ENCODE results near the gene GRIK2.

GRIK2 gene

DNA sequence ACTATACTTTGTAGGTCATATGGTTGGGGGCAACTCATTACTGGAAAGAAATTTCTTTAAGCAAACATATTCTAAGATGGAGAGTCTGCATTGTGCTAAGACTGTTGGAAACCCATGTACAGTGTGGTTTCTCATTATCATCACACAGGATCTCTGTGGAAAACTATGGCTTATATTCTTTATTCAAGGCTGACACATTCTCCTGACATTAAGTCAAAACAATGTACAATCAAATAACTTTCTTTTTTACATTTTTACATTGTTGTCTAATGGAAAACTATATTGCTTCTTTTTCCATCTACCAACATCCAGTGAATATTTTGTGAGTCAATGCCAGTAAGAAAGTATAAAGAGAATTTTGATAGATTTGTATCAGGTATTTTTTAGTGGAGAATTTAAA, 417.6 kb downstream of the GRIK2 start:
- DNase-seq = no peak

DNA sequence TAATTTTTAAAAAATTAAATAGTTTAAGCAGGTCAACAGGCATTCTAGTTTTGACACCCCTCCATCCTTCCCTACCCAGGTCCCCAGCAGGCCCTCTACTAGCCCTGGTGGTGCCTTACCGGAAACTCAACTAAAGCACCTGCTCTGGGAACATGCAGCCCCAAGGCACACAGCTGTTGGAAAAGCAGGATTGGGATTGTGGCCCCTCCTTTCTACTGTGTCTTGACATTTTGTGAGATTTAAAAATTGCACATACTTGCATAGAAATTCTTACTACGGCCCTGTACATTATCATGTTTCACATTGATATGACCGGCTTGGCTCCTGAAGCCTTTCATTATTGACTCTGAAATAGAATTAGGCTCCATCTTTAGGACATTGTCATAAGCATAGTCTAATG, 423.2 kb downstream of the GRIK2 start:
- no peak for DNase-seq

GRCh38 chr6:101818051-101818450, 424.5 kb downstream of the GRIK2 start:
- DNase-seq = no peak

DNA sequence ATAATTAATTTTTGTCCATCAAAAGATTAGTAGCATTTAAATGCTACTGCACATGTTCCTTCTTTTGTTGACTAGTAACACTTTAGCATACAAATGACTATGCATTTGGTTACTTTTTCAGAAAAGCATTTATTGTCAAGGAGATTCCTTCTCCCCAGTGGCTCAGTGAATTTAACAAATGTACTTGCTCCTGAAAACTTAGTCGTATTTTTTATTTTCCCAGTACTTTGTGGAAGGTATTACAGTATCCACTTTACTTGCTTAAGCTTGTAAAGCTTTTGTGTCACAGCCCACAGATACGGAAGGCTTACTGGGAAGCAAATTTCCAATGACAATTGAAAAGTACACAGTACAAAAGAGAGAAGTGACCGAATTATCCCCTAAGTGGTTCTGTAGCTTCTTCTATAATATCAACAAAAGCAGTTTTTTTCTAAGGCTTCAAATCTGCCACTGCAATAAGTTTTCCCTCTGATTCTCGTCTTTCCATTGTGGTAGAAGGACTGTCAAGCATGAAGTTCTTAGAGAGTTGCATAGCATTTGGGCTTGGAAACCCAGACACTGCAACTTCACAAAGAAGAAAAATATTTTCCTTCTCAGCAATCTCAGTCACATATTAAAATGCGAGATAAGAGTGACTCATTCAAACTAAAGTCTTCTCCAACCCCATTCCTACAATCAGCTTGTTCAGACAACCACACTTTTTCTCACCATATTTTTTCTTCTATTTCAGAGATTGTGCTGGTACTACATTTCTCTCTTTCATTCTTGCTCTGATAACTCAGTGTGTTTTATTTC, 431.2 kb downstream of the GRIK2 start:
- no peak for DNase-seq

DNA sequence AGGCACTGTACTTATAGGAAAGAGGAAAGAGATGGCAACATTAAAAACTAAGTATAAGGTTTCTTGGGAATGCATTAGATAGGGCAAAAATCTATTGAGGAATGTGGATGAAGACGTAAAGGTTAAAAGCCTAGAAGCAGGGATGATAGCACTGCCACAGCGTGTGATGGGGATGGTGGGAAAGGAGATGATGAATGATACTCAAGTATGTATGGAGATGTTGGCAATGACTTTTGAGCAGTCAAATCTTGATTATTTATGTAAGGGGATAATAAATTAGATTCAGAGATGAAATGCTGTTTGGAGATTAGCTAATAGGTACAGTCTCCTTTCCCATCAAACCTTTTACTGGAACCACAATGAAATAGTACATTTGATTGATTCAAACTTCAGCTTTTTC, 432.8 kb downstream of the GRIK2 start:
- no peak for DNase-seq

DNA sequence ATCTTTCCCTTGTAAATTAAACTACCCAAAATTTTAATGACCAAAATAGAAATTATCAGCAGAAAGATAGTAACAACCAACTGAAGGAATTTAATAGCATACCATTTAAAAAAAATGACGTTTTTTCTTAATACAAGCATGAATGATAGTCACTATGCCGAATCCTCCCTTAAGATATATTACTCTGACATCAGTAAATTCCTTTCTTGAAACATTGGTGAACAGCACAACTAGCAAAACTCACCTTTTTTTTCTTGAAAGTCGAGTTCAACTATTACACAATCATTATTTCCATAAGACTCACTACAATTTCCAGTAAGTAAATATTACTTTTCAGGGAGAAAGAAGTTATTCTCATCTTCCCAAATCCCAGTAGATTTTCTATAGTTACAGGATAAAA, 433.2 kb downstream of the GRIK2 start:
- DNase-seq = no peak

DNA sequence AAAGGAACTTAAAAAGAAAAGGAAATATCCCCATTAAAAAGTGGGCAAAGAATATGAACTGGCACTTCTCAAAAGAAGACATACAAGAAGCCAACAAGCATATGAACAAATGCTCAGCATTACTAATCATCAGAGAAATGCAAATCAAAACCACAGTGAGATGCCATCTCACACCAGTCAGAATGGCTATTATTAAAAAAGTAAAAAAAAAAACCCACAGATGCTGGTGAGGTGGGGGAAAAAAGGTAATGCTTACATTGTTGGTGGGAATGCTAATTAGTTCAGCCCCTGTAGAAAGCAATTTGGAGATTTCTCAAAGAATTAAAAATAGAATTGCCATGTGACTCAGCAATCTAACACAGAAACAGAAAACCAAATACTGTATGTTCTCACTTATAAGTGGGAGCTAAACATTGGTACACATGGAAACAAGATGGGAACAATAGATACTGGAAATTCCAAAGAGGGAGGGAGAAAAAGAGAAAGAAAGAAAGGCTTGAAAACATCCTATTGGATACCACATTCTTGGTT, 437.1 kb downstream of the GRIK2 start:
- DNase-seq = no peak

DNA sequence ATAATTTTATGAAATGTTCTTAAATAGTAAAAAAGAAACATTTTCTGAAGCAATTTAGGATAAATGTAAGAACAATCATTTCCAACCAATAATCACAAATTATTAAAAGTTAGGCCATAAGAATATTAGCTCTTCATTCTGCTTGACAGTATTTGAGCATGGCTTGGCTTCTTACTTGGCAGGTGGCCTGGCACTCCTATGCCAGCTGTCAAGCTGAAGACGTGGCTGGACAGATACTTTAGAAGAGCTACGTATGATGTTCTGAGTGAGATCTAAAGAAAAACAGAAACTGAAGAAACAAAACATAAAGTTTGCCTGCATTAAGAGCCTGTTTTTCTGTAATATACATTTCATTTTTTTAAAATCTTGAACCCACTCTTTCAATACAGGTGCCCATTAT, 438.9 kb downstream of the GRIK2 start:
- DNase-seq = no peak

- no peak for DNase-seq
Measured at GRCh38 chr6:101840100-101840499, 446.6 kb downstream of the GRIK2 start.

GRCh38 chr6:101845172-101845571, 451.7 kb downstream of the GRIK2 start:
- DNase-seq = no peak

- DNase-seq = peak; percentile 21
Measured at GRCh38 chr6:101845621-101846020, 452.1 kb downstream of the GRIK2 start.

DNA sequence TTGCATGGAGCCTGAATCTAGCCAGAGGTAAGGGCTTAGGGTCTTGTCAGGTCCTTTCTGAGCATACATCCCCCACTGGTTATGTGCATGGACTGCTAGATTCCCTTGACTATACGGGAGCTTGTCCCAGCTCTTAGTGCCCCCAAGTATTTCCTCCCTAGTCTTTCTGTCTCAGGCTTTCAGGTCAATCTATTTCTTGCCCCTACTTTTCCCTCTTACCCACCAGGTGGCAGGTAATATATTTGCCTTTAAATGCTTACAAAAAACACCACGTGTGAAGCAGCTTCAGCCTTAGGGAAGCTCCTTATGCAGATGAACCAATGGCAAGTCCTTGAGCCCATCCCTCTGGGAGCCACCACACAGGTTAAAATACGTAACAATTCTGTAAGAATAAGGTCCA, 454.2 kb downstream of the GRIK2 start:
- no peak for DNase-seq

DNA sequence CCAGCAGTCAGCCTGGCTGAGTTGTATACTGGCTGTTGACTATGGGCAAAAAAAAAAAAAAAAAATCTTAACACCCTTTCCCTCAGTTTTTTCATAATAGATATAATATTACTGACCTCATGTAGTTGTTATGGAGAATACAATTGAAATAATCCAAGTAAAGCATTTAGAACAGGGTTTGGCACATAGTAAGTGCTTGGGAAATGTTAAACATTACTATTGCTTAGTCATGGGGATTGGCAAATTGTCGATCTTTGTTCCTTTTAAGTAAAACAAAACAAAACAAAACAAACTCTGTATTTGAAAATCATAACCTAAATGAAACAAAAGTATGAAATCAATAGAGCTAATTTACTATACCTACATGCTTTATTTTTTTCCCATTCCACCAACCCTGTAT, 458.4 kb downstream of the GRIK2 start:
- DNase-seq = no peak

GRCh38 chr6:101853231-101854085, 459.9 kb downstream of the GRIK2 start:
- DNase-seq = no peak

- no peak for DNase-seq
Measured at GRCh38 chr6:101876431-101876830, 482.9 kb downstream of the GRIK2 start.

- no peak for DNase-seq
Measured at GRCh38 chr6:101878554-101879276, 485.2 kb downstream of the GRIK2 start.

GRCh38 chr6:101879782-101880181, 486.3 kb downstream of the GRIK2 start:
- DNase-seq = no peak

DNA sequence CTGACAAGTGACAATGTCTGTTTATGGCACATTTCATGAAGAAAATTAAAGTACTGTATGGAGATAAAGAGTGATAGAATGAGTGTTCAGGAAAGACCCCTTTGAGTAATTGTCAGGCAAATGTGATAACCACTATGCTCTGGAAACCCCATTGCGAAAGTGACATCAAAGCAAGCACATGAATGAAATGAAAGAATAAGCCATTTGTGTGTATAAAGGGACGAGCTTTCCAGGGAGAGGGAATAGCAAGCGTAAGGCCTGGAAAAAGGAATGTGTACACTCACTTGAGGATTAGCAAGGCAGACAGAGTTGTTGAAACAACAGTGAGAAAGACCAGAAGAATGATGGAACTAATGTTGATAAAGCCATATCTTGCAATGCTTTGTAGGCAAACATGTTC, 490.0 kb downstream of the GRIK2 start:
- DNase-seq = no peak

DNA sequence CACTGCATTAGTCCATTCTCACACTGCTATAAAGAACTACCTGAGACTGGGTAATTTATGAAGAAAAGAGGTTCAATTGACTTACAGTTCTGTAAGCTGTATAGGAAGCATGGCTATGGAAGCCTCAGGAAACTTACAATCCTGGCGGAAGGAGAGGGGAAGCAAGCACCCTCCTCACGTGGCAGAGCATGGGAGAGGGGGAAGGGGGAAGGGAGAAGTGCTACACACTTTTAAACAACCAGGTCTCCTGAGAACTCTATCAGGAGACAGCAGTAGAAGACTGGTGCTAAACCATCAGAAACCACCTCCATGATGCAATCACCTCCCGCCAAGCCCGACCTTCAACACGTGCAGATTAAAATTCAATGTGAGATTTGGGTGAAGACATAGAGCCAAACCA, 494.0 kb downstream of the GRIK2 start:
- DNase-seq = no peak

GRCh38 chr6:101907356-101908217, 514.1 kb downstream of the GRIK2 start:
- no peak for DNase-seq

DNA sequence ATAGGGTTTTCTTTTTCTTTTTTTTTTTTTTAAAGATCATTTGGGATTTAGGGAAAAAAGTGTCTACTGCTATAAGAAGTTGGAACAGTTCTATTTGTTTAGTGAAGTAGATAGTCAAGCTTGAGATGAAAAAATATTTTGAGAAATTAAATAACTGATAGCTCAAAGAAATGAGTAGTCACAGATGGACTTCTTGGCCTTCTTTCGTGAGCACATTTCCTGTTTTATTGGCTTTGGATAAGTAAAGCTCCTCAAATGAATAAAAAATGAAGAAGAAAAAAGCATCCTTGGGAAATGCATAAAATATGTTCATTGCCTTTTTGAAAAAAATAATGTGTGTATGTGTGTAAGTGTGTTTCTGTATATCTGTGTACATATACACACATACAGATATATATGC, 515.9 kb downstream of the GRIK2 start:
- no peak for DNase-seq

DNA sequence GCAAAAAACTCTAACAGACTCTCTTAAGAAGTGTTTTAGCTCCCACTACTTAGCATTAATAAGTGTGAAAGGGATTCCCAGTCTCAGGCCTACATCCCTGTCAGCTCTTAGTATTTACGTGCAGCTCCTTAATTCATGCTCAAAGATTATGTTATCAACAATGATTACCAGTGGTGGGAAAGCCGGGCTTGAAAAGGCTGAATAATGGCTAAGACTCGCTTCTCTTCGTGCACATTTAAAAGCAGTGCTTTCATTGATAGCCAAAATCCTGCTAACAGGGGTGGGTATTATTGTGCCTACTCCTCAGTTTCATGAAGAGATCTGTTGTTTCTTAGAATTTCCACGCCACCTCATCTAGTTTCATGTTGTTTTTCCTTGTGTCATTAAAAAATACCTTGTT, 518.8 kb downstream of the GRIK2 start:
- no peak for DNase-seq

All from CD4-positive, alpha-beta T cell treated with Interleukin-12 subunit alpha and Interleukin-12 subunit beta, for 1 hour (primary cell).